Smooth muscle cell (in vitro differentiated cells): ENCODE results near the gene PDZRN3. TPM values are rescaled to one million over a fixed set of nuclear protein-coding genes. Genes with fewer than 3 reads are reported as not detected.

ENCODE experiments used
- DNase-seq: peaks from one replicate; lab custom pipeline; 2025; ENCODE audit not compliant: unreplicated experiment; lab: John Stamatoyannopoulos, UW
- H2AFZ ChIP-seq: fragments of 200-600 bp; sonication (generic); 2 replicates; pipeline ENCODE4 v1.6.0; 2016; ENCODE audit warnings: antibody characterized with exemption, low read depth, mild to moderate bottlenecking
- H3F3A ChIP-seq: fragments of 200-600 bp; sonication (generic); 2 replicates; pipeline ENCODE4 v1.6.0; 2017; ENCODE audit warnings: antibody characterized with exemption, low read depth
- H3K27ac ChIP-seq: fragments of 200-600 bp; sonication (generic); 2 replicates; pipeline ENCODE4 v1.5.1; 2016; ENCODE audit warnings: low read depth, mild to moderate bottlenecking
- H3K27me3 ChIP-seq: fragments of 200-600 bp; sonication (generic); 2 replicates; pipeline ENCODE4 v1.6.1; 2016; ENCODE audit warnings: low read depth, mild to moderate bottlenecking
- H3K36me3 ChIP-seq: fragments of 200-600 bp; sonication (generic); 2 replicates; pipeline ENCODE4 v1.5.1; 2016; ENCODE audit warnings: low read depth
- H3K4me1 ChIP-seq: fragments of 200-600 bp; sonication (generic); 2 replicates; pipeline ENCODE4 v1.5.1; 2016; ENCODE audit warnings: low read depth
- H3K4me2 ChIP-seq: fragments of 200-600 bp; sonication (generic); 2 replicates; pipeline ENCODE4 v1.6.0; 2016; ENCODE audit warnings: mild to moderate bottlenecking
- H3K4me3 ChIP-seq: fragments of 200-600 bp; sonication (generic); 2 replicates; pipeline ENCODE4 v1.5.1; 2016; ENCODE audit warnings: mild to moderate bottlenecking
- H3K79me2 ChIP-seq: fragments of 200-600 bp; sonication (generic); 2 replicates; pipeline ENCODE4 v1.6.0; 2016; ENCODE audit warnings: low read depth, mild to moderate bottlenecking
- H3K9ac ChIP-seq: fragments of 200-600 bp; sonication (generic); 2 replicates; pipeline ENCODE4 v1.6.0; 2016; ENCODE audit warnings: low read depth
- H3K9me3 ChIP-seq: fragments of 200-600 bp; sonication (generic); replicated peaks from 2 replicates; pipeline ENCODE4 v1.5.1; 2016; ENCODE audit warnings: low read depth
- H4K20me1 ChIP-seq: fragments of 200-600 bp; sonication (generic); 2 replicates; pipeline ENCODE4 v1.6.0; 2016; ENCODE audit warnings: low read depth
- CTCF ChIP-seq: fragments of 200-600 bp; sonication (generic); IDR thresholded peaks from 2 replicates; pipeline ENCODE4 v1.5.1; 2017; ENCODE audit warnings: borderline replicate concordance, mild to moderate bottlenecking, antibody characterized with exemption; ENCODE audit not compliant: insufficient read depth, poor library complexity, severe bottlenecking
- WGBS: methylation state at CpG from one replicate; pipeline ENCODE4 v1.1.7; 2016; ENCODE audit warnings: low lambda C conversion rate; 5-methylcytosine and 5-hydroxymethylcytosine counted together
- polyA plus RNA-seq: library from polyadenylated mRNA; unstranded; fragments of >200 nt; fragmentation: Nextera tagmentation; extraction: Ambion mirVana; gene quantifications from 2 replicates; pipeline ENCODE4 v1.2.1, GENCODE V29; 2016
- total RNA-seq: library from RNA; depleted of rRNA; stranded (reverse); fragments of >200 nt; gene quantifications from 2 replicates; pipeline ENCODE4 v1.2.3, GENCODE V29; 2014

PDZRN3 gene
- total and polyA plus RNA-seq, 2 experiments from 2014 or later = 99.5 to 128 TPM

DNA sequence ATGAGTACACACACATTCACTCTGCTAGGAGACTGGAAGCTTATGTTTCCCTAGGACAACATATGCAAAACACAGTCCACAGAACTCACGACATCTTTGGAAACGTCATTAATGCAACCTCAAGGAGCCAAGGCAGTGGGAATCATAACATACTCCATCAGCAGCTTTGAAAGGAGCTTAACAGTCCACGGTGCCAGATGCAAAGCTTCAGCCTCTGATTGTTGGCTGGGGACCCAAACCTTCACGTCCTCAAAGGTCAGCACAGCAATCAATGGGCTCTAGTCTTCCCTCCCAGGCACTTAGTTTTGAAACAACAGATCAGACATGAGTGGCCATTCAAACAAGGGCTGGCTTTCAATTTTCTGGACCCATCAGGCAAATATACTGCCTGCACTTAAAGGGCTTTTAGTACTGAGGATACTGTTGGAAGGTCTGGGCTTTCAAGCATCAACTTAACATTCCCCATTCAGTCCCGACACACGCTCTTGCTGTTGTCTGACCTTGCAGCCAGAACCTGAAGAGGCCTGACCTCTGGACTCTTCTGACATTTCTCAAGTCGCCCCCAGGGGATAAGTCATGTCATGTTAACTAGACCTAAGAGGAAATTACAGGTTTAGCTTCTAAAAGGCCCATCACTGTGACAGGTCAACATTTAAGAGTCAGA, 223.0 kb downstream of the PDZRN3 start:
- 54% methylated on average over 7 of the region's 7 CpGs for WGBS
- H3K4me3 ChIP-seq = no peak overlapping the region
- peaks cover 16% of the 10 kb centered on the region for H3K79me2 ChIP-seq
- H3K27me3 ChIP-seq = no peaks in the 10 kb centered on the region
- H3K4me1 ChIP-seq = peaks cover 5% of the 10 kb centered on the region
- H3F3A ChIP-seq = peaks cover 6% of the 10 kb centered on the region
- peaks cover 98% of the 10 kb centered on the region for H4K20me1 ChIP-seq
- no peak for DNase-seq
- no peak overlapping the region for H3K4me2 ChIP-seq
- H3K9ac ChIP-seq = no peak overlapping the region
- H2AFZ ChIP-seq = no peak overlapping the region
- no peak overlapping the region for H3K27ac ChIP-seq
- peaks cover 13% of the 10 kb centered on the region for H3K36me3 ChIP-seq
- TF ChIP-seq CTCF = no peak
- no peaks in the 10 kb centered on the region for H3K9me3 ChIP-seq

DNA sequence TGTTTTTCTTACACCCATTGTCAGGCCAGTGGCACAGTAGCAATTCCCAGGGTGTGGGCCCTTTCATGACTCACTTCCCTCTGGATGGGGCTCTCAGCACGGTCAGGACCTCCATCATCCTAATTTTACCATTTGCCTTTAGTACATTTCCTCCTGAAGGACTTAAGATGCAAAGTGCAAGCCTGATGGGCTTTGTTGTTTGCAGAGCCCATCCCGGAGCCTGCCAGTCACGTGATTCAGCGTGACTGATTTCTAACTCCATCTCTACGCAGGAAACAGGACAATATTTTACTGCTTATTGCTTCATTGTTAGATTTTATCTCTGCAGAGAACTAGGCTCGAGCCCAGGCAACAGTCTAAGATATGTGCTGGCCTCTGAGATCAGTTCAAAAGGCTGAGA, 223.7 kb downstream of the PDZRN3 start:
- peaks cover 6% of the 10 kb centered on the region for H3F3A ChIP-seq
- H3K9me3 ChIP-seq = no peaks in the 10 kb centered on the region
- no peak for TF ChIP-seq CTCF
- no peak overlapping the region for H3K4me2 ChIP-seq
- H3K27me3 ChIP-seq = no peaks in the 10 kb centered on the region
- 51% methylated on average over 6 of the region's 6 CpGs for WGBS
- no peak overlapping the region for H3K9ac ChIP-seq
- H2AFZ ChIP-seq = no peak overlapping the region
- H3K4me1 ChIP-seq = peaks cover 5% of the 10 kb centered on the region
- H4K20me1 ChIP-seq = peaks cover 98% of the 10 kb centered on the region
- no peak overlapping the region for H3K27ac ChIP-seq
- no peak overlapping the region for H3K4me3 ChIP-seq
- no peak for DNase-seq
- peaks cover 14% of the 10 kb centered on the region for H3K79me2 ChIP-seq
- H3K36me3 ChIP-seq = peaks cover 16% of the 10 kb centered on the region

- peaks cover 6% of the 10 kb centered on the region for H3K79me2 ChIP-seq
- no peak overlapping the region for H3K4me2 ChIP-seq
- H3K4me3 ChIP-seq = no peak overlapping the region
- TF ChIP-seq CTCF = no peak
- peaks cover 98% of the 10 kb centered on the region for H4K20me1 ChIP-seq
- 95% methylated on average over 3 of the region's 3 CpGs for WGBS
- DNase-seq = no peak
- H3K9ac ChIP-seq = no peak overlapping the region
- H3K4me1 ChIP-seq = peaks cover 5% of the 10 kb centered on the region
- H3F3A ChIP-seq = peaks cover 6% of the 10 kb centered on the region
- peak overlapping the region; percentile 3 for H3K27ac ChIP-seq
- H3K27me3 ChIP-seq = no peaks in the 10 kb centered on the region
- H3K36me3 ChIP-seq = peaks cover 16% of the 10 kb centered on the region
- no peak overlapping the region for H2AFZ ChIP-seq
- H3K9me3 ChIP-seq = no peaks in the 10 kb centered on the region
These were observed 225.0 kb downstream of the PDZRN3 start for GRCh38 chr3:73399666-73400253.
